Body of pancreas (tissue), 4 donors: ENCODE data around the gene ZKSCAN4. TPM values are rescaled to one million over a fixed set of nuclear protein-coding genes. Genes with fewer than 3 reads are reported as not detected.

Experiments
- ATAC-seq: fragments of 150-250 bp; one replicate; pipeline ENCODE4 v1.9.1; 2016
- DNase-seq, 4 donors: peaks; one replicate each; pipeline ENCODE4 v3.0.0-alpha.2; 2019
- H3K27ac ChIP-seq, 4 donors: fragments of 200-600 bp; sonication (generic); 1 replicate in 3 of 4; 2 replicates in 1 of 4; pipeline versions ENCODE4 v1.5.1 to v1.6.1; 2016 to 2019; ENCODE audit warnings: mild to moderate bottlenecking in 1 of 4, mixed read lengths in 1 of 4, moderate library complexity in 1 of 4
- H3K27me3 ChIP-seq, 2 donors: fragments of 200-600 bp; sonication (generic); one replicate each; pipeline ENCODE4 v1.6.0; 2016; ENCODE audit warnings: mild to moderate bottlenecking in 1 of 2
- H3K36me3 ChIP-seq, 2 donors: fragments of 200-600 bp; sonication (generic); replicated peaks in 1 of 2; 2 replicates each; pipeline ENCODE4 v1.5.1; 2016; ENCODE audit warnings: low read depth in 2 of 2; ENCODE audit not compliant: insufficient read depth in 1 of 2
- H3K4me1 ChIP-seq: fragments of 200-600 bp; sonication (generic); one replicate; pipeline ENCODE4 v1.6.0; 2016
- H3K4me3 ChIP-seq, 2 donors: fragments of 200-600 bp; sonication (generic); 1 replicate in 1 of 2; 2 replicates in 1 of 2; pipeline ENCODE4 v1.5.1; 2016 to 2019
- H3K9me3 ChIP-seq, 3 donors: fragments of 200-600 bp; sonication (generic); 1 replicate in 2 of 3; 2 replicates in 1 of 3; pipeline ENCODE4 v1.5.1; 2016
- POLR2A ChIP-seq, 3 donors: fragments of 450-650 bp; IDR thresholded peaks; one replicate each; pipeline ENCODE4 v1.6.1; 2016; ENCODE audit warnings: antibody characterized with exemption in 3 of 3, mild to moderate bottlenecking in 2 of 3
- WGBS, 2 donors: methylation state at CpG; one replicate each; pipeline ENCODE4 v1.1.5; 2017; 5-methylcytosine and 5-hydroxymethylcytosine counted together
- intact Hi-C: fragments of 100-400 bp; cut with DNase I; formaldehyde crosslinking; loops from one replicate; pipeline ENCODE4 v1.15.1; 2023
- total RNA-seq, 2 donors: library from RNA; depleted of rRNA; stranded (reverse); fragments of >200 nt; gene quantifications; one replicate each; pipeline ENCODE4 v1.1.0, GENCODE V29; 2016
- TF ChIP-seq, protein P1 (sequence below), 7 experiments: fragments of 450-650 bp in 4 of 7; fragments of 200-600 bp in 3 of 7; sonication (generic) in 3 of 7; IDR thresholded peaks; one replicate each; pipeline ENCODE4 v1.5.1; 2016 to 2019; ENCODE audit warnings: antibody characterized with exemption in 7 of 7

The ZKSCAN4 gene
- total RNA-seq, 2 donors from 2014 or later = 2.3 to 2.6 TPM

GRCh38 chr6:28282926-28283325 lies 30.9 kb upstream of the ZKSCAN4 start:
- no peak overlapping the region for H3K4me3 ChIP-seq
- no peak for DNase-seq
- H3K4me1 ChIP-seq = peaks cover 12% of the 10 kb centered on the region
- no peaks in the 10 kb centered on the region for H3K27me3 ChIP-seq
- no peaks in the 10 kb centered on the region for H3K9me3 ChIP-seq
- no peaks in the 10 kb centered on the region for H3K36me3 ChIP-seq
- intact Hi-C loops = no loop called here
- no peak for ATAC-seq
- no peak overlapping the region for H3K27ac ChIP-seq
- TF ChIP-seq, protein P1, sequence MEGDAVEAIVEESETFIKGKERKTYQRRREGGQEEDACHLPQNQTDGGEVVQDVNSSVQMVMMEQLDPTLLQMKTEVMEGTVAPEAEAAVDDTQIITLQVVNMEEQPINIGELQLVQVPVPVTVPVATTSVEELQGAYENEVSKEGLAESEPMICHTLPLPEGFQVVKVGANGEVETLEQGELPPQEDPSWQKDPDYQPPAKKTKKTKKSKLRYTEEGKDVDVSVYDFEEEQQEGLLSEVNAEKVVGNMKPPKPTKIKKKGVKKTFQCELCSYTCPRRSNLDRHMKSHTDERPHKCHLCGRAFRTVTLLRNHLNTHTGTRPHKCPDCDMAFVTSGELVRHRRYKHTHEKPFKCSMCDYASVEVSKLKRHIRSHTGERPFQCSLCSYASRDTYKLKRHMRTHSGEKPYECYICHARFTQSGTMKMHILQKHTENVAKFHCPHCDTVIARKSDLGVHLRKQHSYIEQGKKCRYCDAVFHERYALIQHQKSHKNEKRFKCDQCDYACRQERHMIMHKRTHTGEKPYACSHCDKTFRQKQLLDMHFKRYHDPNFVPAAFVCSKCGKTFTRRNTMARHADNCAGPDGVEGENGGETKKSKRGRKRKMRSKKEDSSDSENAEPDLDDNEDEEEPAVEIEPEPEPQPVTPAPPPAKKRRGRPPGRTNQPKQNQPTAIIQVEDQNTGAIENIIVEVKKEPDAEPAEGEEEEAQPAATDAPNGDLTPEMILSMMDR (IDR thresholded peaks at IDR 0.05) = no peak
- no peak for TF ChIP-seq POLR2A (IDR thresholded peaks at IDR 0.05)
- 89 to 92% methylated on average over 2 of the region's 2 CpGs for WGBS, 2 donors

DNA sequence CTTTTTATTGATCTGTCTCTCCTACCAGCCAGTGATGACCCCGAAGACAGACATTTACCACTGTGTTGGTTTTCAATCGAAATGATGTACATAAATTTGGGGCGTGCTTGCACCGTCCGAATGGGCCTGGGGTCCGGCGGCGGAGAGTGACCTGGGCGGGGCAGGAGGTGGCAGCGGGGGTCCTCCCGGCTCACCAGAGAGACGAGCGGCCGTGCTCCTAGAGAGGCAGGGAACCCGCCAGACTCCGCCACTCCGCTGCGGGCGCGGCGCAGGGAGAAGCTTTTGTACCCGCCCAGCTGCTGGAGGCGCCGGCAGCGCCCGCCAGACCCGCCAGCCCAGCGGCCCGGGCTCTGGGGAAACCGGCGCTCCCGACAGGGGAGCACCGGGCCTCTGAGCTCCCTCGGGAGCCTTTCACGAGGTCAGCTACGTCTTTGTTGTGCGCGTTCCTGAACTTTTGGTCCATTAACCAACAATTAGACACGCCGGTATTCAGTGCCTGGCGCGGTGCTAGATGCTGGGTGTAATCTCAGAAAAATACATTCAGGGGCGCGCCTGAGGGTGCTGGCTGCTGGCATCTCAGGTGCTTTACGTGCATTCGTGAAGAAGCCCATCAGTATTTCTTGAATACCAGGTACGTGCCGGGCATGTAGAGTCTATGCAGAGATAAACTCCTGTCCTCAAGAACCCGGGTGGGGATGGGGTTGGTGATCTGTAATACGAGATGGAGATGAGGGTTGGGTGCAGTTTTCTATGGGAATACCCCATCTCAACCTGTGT lies 29.4 kb upstream of the ZKSCAN4 start, which contains the start of gene PGBD1:
Gene PGBD1, plus strand, starts transcription at position 285 of the 777 bp plus-strand sequence. CDS start 2,242 bp downstream, outside the sequence.
- Histone ChIP-seq H3K9me3 (no peaks in the 10 kb centered on the region), H3K27ac (no peak within 1 kb of the TSS), H3K27me3 (no peaks in the 10 kb centered on the region), H3K36me3 (peaks cover 0 to 3% of the 10 kb centered on the region in 2 donors), H3K4me1 (peaks cover 12% of the 10 kb centered on the region), H3K4me3 (peak within 1 kb of the TSS; percentile 19 to 49)
- peak; percentile 87 for ATAC-seq
- 1 to 2% methylated on average over 22 to 45 of the region's 50 CpGs for WGBS, 2 donors
- intact Hi-C loops = no loop called here
- DNase-seq = peak; percentile 63 to 73 (median 68)
- TF ChIP-seq, protein P1 (IDR thresholded peaks at IDR 0.05) = no peak
- peak in 2 of 3 donors; percentile 35 to 41 for TF ChIP-seq POLR2A (IDR thresholded peaks at IDR 0.05)

DNA sequence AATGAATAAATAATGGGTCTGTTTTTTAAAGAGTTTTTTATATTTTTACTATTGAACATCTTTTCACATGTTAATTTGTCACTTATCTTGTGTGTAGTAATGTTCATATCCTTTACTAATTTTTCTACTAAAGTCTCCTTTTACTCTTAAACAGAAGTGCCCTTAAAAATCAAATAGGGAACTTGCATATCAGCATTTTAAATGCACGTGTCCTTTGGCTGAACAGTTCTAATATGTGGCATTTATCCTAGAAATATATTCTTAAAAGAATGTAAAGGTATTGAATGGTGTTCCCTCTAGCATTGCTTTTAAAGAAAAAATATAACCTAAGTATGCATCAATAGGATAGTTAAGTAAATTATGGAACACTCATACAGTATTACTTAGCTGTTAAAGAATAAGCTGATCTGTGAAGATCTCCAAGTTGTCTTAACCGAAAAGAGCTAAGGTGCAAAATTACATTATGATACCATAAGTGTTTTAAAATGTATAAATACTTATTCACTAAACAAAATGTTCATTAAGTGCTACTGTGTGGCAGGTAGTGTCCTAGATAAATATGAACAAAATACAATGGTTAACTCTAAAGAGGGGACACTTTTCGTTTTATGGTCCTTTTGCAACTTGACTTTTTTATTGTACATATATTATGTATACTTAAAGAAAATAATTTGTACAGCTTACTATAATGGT lies 28.7 kb upstream of the ZKSCAN4 start:
- H3K27ac ChIP-seq = no peak overlapping the region
- intact Hi-C loops = no loop called here
- H3K27me3 ChIP-seq = no peaks in the 10 kb centered on the region
- no peak for TF ChIP-seq POLR2A (IDR thresholded peaks at IDR 0.05)
- TF ChIP-seq, protein P1 (IDR thresholded peaks at IDR 0.05) = no peak
- ATAC-seq = no peak
- no peaks in the 10 kb centered on the region for H3K9me3 ChIP-seq
- peaks cover 12% of the 10 kb centered on the region for H3K4me1 ChIP-seq
- no peak for DNase-seq
- H3K4me3 ChIP-seq = no peak overlapping the region
- WGBS, 2 donors = 28 to 43% methylated on average over 3 of the region's 3 CpGs
- H3K36me3 ChIP-seq = peaks cover 0 to 6% of the 10 kb centered on the region in 2 donors

GRCh38 chr6:28277746-28278145 lies 25.7 kb upstream of the ZKSCAN4 start:
- Histone ChIP-seq H3K4me3 (no peak overlapping the region), H3K4me1 (peaks cover 12% of the 10 kb centered on the region), H3K9me3 (no peaks in the 10 kb centered on the region), H3K27ac (no peak overlapping the region), H3K27me3 (no peaks in the 10 kb centered on the region), H3K36me3 (peaks cover 0 to 7% of the 10 kb centered on the region in 2 donors)
- 56 to 62% methylated on average over 3 of the region's 3 CpGs for WGBS, 2 donors
- DNase-seq (no peak), ATAC-seq (no peak)
- intact Hi-C loops = no loop called here
- TF ChIP-seq POLR2A (IDR thresholded peaks at IDR 0.05) = no peak
- TF ChIP-seq, protein P1 (IDR thresholded peaks at IDR 0.05) = no peak
